DLD1 (cell line): ENCODE results near the gene TBX5.

Source experiments
- in situ Hi-C: cut with HindIII; loops from 2 replicates; pipeline ENCODE4 v1.10.0; 2017; ENCODE audit warnings: low sequenced_read_pairs

Gene TBX5

DNA sequence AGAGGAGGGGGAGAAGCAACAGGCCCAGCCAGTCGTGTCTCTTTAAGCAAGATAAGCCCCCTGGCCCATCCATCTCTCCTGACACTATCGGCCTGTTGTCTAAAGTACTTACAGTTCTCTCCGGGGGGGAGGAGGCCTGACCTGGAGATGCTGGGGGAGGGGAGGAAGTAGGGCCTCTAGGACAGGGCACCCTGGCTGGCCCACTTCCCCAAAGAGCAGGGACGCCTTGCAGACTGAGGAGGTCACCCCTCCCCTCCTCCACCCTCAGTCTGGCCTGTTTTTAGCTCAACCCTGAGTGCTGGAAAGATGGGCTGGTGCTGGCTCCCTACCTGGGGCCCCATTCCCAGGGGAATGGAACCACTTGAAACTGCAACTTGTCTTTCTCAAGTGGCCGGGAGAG lies 70.3 kb downstream of the TBX5 start:
- in situ Hi-C loops = no loop called here

DNA sequence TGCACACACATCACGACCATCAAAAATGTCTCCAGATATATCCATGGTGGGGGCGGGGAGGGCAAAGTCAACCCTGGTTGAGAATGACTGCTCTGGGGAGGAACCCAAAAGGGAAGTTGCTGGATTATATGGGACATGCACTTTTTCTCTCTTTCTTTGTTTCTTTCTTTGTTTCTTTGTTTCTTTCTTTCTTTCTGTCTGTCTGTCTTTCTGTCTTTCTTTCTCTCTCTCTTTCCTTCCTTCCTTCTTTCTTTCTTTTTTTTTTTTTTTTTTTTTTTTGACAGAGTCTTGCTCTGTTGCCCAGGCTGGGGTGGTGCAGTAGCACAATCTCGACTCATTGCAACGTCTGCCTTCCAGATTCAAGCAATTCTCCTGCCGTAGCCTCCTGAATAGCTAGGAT lies 71.5 kb downstream of the TBX5 start:
- in situ Hi-C loops = no loop called here

DNA sequence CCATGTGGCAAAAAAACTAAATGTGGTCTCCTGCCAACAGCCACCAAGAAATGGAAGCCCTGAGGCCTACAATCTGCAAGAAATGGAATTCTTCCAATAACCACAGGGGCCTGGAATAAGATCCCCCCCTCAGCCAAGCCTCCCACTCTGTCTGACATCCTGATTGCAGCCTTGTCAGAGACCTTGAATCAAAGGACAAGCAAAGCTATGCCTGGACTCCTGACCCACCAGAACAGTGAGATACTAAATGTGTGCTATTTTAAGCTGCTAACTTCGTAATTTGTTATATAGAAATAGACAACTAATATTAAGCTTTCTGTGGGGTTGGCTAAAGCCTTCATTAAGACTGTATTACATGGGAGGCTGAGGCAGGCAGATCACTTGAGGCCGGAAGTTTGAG lies 77.7 kb downstream of the TBX5 start:
- in situ Hi-C loops = no loop called here

DNA sequence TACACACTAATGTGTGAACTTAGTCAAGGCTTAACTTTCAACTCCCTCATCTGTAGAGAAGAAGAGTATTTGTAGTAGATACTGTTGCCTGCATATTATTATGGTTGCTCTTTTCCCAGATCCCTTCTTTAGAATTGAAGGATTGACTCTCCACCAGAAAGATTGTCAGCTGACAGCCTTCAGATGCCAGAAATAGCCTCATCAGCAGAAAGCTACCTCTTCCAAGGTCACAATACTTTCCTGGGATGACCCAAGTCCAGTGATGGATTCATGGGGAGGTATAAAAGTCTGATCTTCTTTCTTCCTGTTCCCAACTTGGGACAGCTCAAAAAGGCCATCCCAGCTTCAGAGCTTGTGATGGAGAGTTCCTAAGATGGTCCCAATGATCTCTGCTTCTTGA lies 78.2 kb downstream of the TBX5 start:
- in situ Hi-C loops = no loop called here

DNA sequence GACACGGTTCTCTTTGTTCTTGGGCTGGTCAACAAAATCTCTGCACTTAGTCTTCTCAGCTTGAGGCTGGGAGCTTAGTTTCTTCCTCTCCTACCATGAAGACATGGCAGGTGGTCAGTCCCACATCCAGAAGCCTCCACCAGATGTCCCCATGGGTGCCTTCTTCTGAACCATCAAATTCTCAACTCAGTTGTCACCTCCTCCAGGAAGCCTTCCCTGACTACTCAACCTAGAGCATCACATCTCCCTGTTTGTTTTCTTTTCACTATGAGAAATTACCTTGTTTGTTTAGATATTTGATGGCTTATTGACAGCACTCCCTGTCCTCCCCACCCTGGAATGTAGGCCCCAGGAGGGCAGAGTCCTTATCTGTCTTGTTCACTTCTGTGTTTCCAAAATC lies 84.4 kb downstream of the TBX5 start:
- in situ Hi-C loops = no loop called here

DNA sequence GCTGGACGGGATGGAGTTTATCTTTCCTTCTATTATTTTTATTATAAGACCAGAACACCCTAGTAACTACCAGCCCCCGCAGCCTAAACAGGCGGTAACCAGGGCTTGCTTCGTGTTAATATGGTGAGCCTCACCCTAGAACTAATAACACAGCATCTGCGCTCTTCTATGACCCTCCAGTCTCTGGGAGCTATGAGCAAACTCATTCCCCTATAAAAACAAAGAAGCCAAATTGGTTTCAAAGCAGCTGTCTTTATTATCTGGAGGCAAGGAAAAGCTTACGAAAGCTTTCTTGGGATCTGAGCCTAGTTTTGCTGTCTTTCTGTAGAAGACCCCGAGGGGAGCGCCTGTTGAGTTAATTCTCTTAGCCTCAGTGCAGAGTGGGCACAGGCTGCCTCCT lies 85.0 kb downstream of the TBX5 start:
- in situ Hi-C loops = no loop called here

DNA sequence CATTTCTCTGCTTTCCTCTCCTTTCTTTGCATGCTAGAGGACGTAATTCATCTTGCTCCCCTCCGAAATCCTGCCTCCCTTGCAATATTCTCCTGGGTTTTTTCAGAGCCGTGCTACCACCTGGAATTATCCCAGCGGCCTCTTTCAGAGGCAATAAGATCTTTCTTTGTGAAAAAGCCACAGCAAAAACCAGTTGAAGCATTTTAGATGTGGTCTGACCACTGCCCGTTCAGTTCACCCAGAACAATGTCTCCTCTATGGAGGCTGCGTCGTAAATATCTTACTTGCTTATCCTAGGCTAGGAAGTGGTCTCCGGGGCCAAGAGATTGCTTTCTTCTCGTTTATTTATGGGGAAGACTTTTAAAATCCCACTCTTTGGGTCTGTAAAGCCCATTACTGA lies 85.8 kb downstream of the TBX5 start:
- in situ Hi-C loops = no loop called here

DNA sequence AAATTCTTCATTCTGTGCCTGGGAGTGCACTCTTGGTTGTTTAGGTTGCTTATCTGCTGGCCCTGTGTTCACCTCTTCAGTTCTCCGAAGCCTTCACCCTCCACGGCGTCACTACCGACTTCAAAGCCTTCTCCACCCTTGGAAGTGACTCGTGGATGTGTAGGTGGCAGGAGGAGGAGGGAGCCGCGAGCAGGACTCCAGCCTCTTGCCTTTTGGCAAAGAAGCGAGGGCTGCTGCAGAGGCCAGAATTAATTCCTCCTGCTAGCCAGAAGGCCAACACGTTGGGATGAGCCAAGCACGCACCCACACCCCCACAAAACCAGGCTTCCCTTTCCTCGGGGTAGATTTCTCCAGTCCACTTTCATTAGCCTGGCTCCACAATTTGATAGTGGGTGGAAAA lies 86.5 kb downstream of the TBX5 start:
- in situ Hi-C loops = no loop called here

DNA sequence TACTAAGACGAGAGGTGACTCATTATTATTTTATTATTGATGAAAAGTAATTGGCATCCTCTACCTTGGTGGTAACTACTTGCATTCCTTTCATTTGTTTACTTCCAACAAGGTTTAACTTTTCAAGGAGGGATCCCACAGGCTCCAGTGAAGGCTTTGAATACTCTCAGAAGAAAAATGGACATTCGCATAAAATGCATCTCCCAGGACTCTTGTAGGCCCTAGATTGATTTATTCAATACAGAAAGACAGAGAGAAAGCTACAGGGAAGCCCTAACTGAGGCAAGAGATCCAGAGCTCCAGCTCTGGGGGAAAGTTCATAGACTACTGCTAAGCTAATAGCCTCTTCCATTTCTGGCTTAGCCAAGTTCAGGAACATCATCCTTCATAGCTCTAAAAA lies 87.0 kb downstream of the TBX5 start:
- in situ Hi-C loops = no loop called here

DNA sequence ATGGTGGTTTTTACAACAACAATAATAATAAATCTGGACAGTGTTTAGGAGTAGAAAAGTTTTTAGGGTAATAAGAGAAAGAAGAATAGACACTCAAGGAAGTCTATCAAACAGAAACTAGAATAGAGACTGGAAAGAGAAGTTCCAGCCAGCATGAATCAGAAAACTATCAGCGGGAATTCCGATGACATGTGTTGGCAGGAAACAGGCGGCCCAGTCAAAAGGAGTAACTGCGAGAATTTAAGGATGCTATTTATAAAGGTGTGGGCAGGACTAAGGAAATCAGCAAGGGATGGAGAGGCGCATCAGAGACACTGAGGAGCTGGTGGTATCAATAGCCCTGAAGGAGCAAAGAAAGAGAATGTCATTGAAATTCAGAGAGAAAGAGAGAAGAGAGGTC lies 89.9 kb downstream of the TBX5 start:
- in situ Hi-C loops = no loop called here

DNA sequence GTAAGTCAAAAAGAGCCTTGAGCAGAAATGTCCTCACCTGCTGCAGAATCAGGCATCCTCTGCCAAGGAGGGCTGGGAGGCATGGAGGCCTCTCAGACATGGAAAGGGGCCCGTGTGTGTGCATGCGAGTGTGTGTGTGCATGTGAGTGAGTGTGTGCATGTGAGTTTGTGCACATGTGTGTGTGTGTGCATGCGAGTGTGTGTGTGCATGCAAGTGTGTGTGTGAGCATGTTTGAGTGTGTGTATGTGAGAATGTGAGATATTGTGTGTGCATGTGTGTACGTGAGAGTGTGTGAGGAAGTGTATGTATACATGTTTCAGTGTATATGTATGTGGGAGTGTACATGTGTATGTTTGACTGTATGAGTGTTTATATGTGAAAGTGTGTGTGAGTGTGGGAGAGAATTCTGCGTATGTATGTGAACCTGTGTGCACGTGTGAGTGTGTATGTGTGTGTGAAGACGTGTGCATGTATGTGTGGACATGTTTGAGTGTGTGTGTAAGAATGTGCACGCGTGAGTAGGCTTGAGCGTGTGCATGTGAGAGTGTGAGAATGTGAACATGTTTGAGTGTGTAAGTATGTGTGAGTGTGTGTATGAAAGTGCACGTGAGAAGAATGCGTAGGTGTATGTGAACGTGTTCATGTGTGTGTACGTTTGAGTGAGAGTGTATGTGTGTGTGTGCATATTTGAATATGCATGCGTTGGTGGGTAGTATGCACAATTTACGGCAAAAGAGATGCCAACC lies 90.8 kb downstream of the TBX5 start:
- in situ Hi-C loops = no loop called here

DNA sequence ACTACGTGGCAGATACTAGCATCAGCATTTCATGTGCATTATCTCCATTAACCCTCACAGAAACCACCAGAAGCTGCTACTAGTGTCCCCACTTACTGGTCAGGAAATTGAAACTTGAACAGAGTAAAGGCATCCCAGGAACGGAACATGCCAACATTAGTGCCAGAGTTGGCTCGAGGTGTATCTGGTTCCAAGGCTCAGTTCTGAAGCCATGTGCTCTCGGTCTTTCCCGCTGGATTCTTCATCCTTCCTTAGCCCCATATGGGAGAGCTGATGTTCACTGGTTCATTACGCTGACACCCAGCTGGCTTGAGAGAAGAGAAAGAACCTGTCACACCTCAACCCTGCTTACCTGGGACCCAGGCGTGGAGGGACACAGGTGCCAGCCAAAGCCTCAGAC lies 91.5 kb downstream of the TBX5 start:
- in situ Hi-C loops = no loop called here

DNA sequence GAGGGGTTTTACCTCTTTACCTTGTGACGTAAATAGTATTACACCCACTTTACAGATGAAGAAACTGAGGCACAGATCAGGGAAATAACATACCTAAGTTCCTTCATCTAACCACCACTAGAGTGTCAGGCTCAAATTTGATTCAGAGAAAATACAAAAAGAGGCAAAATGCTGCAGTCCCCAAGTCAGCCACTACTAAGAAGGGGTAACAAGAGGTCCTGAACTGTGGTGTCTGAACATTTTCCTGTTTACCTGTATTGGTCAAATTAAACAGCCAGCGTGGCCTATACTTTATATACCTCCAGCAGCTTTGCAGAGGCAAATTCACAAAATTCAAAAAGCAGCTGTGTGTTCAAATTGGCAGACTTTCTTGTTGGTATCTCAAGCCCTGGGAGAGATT lies 92.0 kb downstream of the TBX5 start:
- in situ Hi-C loops = no loop called here

DNA sequence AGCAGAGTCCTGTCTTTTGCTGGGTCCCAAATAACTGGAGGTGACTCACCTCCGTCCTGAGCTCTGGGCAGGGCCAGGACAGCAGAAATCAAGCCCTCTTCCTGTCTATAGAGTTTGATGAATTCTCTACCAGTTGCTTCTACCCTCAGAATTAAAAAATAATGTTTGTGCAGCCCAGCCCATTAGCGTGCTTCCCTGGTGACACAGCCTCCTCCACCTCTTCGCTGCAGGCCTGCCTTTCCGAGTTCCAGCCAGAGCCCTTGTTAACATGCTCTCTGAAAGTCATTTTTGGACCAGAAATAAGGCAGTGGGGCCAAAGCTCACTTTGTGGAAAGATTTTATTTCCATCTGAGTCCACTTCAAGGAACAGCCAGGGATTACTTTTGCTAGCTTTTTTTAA lies 94.0 kb downstream of the TBX5 start:
- in situ Hi-C loops = no loop called here

DNA sequence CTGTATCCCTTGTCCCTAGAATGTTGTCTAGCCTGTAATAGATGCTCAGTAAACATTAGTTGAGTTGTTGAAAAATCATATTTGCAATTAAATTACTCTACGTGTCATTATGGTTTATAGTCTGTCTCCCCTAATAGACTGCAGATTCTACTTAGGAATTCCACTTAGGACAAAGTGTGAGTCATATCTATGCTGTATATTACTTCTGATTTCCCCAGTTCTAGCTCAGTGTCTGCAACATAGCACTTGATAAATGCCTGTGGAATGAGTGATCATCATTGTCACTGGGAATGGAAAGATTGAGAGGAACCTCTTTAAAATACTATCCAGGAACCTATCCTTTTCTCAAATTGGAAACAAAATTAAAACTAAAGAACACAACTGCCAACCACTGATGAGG lies 99.3 kb downstream of the TBX5 start:
- in situ Hi-C loops = loop anchor here (5.0 kb wide), 1 partner anchor 56 kb away; no protein-coding TSS in a partner anchor

DNA sequence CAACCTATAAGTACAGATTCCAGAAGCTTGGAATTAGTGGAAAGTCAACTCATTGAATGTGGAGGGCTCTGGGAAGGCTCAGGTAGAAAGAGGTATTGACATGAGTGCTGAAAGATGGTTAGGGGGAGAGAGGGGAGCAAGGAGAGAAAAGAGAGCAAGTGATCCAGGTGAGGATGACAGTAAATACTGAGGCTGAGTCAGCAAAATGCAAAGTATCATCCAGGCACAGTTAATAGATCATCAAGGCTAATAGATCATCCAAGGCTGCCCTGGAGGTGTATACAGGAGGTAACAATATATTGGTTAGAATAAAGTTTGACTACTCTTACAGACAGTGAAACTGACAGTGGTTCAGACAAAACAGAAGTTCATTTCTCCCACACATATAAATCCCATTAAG lies 100.5 kb downstream of the TBX5 start:
- in situ Hi-C loops = loop anchor here (5.0 kb wide), 1 partner anchor 57 kb away; no protein-coding TSS in a partner anchor
